ENCODE results near the gene UBR4. TPM values are rescaled to one million over a fixed set of nuclear protein-coding genes. Genes with fewer than 3 reads are reported as not detected.
"Not testable (repeated sequence)": the region's sequence is repeated elsewhere in the genome, so short reads cannot be mapped to it uniquely, and the experiment has no call there.

Gene UBR4
- total RNA-seq (2014; rRNA removed; shearing (Covaris generic)), result 73.7 and 90.5 TPM in 2 replicates
- polyA plus RNA-seq (2015; cell fraction: cytosol; rRNA removed), result 40.3 and 41.4 TPM in 2 replicates
- polyA plus RNA-seq (2015; cell fraction: nucleus; rRNA removed), result 249 and 326 TPM in 2 replicates

DNA sequence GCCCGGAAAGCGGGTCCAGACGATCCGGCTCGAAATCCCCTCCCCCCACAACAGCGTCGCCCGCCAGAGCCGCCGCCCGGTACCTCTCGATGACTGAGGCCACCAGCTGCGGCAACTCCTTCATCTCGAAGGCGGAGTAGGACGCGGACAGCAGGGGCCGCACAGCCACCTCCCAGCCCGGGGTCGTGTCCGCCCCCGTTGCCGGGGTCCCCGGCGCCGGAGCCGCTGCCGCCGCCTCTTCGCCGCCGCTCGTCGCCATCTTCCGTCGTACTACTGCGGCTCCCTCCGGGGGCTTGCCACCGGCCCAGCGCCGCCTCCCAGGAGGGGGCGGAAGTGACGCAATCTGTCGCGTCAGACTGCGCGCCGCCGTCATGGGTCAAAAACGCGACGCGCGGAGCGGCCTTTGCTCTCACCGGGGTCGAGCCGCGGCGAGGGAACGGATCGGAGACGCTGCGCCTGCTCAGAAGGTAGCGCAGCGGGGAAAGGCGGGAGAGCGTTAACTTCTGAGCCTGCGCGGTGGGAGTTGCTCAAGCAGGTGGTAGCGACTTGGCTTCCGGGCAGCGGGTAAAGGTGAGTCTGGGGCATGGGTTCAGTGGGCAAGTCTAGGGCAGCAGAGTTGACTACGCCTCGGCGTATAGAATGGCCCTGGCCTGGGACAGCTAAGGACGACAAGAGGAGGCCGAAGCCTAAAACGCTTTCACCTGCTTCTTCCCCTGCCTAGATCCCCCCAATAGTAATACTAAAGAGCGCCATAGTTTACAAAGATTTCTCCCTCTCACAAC is at the start of gene UBR4:
UBR4 (minus strand) TSS at position 277 of the 782 bp plus-strand sequence; CDS start at position 259, 18 bp downstream.
- peak; percentile 95 for DNase-seq (ENCODE audit: low read depth)

DNA sequence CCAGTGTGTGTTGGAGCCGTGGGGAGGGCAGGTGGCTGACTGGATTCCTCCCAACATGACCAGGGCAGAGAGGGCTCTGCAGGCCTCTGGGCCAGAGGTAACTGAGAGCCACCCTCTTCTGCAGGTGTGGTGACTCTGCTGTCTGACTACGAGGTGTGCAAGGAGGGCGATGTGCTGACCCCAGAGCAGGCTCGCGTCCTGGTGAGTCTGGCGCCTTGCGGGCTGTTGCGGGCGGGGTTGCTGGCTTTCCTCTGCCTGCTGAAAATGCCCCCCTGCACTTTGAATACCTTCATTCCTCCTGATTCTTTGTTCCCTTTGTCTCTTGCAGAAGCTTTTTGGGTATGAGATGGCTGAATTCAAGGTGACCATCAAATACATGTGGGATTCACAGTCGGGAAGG is 48.3 kb upstream of the UBR4 start:
- no peak for DNase-seq (ENCODE audit: low read depth)

DNA sequence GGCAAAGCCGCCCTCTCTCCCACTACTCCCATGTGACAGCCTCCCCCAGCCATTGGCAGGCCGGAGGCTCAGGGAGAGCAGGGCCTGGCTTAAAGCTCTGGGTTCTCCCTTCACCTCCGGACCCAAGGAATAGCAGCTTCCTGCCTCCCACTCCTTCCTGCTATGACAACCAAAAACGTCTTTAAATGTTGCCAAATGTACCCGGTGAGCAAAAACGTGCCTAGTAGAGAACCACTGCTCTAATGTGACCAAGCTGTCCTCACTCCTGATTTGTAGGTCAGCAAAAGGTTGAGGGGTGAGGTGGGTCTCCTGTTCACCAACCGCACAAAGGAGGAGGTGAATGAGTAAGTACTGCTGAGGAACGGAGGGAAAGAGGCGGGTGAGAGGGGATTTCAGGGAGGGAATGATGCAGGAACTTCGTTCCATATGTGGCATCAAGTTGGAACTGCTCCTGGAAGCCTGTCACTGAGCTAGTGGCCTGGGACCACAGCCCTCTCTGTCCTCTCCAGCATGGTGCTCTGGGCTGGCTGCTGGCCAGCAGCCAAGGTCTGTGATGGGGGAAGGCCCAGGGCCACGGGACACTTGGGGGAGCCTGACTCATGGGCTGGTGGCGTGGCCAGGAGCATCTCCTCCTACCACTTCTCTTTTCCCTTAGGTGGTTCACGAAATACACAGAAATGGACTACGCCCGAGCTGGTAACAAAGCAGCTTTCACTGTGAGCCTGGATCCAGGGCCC is 47.3 kb upstream of the UBR4 start:
- no peak for DNase-seq (ENCODE audit: low read depth)

DNA sequence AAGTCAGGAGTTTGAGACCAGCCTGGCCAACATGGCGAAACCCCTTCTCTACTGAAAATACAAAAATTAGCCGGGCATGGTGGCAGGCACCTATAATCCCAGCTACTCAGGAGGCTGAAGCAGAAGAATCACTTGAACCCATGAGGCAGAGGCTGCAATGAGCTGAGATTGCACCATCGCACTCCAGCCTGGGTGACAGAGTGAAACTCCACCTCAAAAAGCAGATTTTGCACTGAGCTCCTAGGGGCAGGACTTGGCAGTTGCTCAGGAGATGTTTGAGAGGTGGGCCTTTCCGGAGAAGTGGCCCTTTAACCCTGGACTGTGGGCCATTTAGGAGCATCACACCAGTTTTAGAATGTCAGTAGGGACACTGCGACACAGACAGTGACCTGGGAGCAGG is 46.2 kb upstream of the UBR4 start:
- not testable (repeated sequence) for DNase-seq (ENCODE audit: low read depth)

DNA sequence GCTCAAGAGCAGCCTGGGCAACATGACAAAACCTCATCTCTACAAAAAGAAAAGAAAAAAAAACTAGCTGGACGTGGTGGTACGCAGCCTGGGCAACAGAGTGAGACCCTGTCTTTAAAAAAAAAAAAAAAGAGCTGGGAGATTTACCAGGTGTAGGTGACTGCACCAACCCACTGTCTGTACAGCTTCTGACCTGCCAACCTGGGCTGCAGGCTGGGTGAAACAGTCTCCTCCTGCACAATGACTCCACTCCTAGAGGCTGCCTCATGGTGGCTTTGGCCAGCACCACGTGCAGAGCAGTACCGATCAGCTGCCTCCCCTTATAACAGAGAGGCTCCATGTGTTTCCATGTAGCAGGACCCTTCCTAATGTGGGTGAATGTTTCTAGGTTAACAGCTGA is 45.2 kb upstream of the UBR4 start:
- DNase-seq (ENCODE audit: low read depth), result no peak

DNA sequence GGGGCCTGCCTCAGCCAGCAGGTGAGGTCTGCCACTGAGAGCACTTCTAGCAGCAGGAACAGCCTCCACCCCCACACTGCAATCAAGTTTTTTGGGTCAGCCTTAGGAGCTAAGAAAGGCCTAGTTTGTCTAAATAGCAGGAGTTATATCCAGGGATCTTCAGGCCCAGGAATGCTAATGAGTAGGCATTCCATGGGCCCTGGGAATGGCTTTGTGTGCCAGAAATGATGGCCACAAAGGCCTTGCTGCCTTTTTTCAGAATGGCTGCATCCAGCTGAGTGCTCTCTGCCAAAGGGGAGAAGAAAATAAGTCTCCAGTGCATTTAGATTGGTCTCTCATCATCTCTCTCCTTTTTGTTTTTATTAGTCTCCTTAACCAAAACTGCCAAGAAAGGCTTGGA is 44.4 kb upstream of the UBR4 start:
- DNase-seq (ENCODE audit: low read depth), result no peak

DNA sequence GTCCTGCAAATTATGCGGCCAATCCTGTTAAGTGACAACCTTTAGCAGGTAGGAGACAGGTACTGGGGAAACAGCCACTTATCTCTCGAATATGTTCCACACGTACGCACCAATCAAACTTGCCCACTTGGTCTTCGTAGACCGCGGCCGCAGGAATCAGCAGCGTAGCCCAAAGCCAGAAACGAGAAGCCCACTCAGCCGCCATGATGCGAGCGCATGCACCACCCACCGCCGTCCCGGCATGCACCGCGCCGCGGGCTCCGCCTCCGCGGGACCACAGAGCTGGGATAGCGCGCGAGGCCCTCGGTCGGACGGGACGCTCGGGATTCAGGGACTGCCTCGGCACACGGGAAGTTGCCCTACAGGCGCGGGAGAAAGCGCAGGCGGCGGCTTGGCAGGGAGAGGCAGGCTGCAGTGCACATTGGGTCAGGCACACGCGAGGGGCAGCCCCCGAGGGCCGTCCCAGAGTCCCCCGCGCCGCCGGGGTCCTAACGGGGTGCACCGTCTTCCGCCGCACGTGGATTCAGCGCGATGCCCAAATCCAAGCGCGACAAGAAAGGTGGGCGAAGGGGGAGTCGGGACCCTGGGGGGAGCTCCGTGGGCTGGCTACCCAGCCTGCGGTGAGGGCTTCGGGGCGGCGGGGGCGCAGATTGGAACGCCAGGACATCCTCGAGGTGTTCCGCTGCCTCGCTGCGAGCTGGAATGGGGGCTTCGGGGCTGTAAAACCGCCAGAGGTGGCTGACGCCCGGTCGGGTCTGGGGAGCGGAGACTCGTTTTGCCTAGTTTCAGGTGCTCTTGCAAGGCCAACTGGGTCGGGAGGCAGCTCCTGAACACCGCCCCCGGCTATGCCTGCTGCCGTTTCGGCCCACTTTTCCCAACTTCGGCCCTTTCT is 41.5 kb upstream of the UBR4 start, which contains the start of the genes EMC1 and MRTO4:
EMC1 (minus strand) TSS at position 220 of the 892 bp plus-strand sequence; CDS start at position 205, 15 bp downstream.
MRTO4 (plus strand) TSS at position 501 of the 892 bp plus-strand sequence; CDS start at position 532, 31 bp downstream.
- peak; percentile 87 for DNase-seq (ENCODE audit: low read depth)

DNA sequence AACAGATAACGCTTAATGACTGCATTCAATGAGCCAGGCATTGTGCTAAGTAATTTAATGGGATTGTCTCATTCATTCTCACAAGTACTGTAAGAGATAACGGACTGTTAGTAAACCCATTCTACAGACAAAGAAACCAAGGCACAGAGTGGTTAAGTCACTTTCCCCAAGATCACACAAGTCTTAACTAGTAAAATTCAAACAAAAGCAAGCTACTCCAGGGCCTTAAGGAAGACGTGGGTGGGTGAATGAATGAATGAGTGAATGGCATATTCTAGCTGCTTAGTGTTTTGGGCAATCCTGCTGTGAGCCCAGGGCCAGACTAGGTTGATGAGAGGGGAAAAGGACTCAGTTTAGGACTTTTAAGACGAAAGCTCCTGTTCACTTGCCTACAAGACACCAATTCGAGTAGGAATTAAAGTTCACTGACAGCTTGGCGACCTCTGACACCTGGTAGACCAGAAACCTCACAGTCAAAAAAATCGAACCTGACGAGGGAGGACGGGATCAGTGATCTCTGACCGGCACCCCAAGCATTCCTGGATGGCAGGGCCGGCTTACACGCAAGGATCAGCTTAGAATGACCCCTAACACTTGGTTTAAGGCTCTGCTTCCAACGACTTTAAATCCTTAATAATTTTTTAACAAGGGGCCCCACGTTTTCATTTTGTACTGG is 40.7 kb upstream of the UBR4 start:
- DNase-seq (ENCODE audit: low read depth), result no peak

DNA sequence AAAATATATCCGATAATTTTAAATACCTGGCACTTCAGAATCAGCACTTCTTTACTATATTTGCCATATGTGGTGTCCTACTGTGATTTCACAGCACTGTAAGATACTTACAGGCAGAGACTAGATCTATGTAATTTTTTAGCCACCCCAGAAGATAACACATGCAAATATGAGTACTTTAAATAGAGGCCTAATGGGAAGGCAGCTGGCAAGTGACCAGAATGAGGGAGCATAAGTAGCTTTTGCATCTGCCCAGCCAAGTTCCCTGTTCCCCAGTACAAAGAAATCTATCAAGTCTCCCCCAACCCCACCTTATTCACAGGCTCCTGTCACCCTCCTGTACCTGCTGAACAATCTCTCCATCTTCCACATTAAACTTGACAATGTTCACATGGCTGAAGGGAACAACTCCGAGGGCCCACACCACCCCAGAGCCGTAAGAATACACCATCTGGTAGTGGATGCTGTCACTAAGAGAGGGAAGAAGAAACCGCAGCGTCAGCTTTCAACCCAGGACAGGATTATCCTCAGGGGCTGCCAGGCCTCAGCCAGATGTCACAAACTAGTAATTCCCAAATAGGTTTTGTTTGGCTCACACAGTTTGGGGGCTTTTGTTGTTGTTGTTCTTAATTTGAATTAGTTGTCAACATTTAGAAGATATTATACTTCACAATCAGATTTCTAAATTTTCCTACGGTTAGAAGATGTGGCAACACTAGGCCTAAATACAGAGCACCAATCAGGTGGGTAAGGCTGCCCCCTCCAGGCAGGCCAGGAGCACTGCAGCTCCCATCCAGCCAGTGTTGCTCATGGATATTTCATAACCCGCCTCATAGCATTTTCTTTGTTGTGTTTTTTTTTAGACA is 30.8 kb upstream of the UBR4 start:
- peak; percentile 71 for DNase-seq (ENCODE audit: low read depth)

DNA sequence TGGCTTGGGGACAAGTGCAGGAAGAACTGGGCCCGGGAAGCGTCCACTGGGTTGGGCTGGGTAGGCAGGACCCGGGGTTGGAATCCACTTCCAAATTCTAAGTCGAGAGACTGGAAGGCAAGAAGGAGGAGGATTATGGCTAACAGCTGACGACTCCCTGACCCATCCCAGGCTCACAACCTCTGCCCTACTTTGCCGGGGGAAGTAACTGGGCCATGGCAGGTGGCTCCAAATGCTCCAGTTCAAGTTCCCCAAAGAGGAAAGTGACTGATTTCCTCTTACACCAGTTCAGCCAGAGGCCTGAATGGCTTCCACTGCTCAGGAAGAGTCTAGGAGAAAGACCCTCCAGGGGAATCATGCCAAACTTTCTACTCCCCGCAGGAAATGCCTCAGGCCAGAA is 29.8 kb upstream of the UBR4 start:
- no peak for DNase-seq (ENCODE audit: low read depth)

DNA sequence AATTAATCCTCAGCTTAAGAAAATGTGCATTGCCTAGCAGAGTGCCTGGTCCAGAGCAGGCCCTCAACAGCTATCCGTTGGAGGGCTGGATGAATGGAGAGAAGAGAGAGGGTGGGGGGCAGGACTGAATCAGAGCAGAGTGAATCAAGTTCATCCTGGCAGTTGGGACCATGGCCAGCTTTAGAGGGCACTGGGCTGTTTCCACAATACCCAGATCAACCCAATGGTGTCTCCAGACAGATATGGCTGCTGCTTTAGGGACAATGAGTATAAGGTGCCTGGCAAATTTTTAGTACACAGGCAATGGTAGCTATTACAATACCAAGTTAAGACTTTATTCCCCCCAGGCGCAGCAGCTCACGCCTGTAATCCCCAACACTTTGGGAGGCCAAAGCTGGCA is 24.2 kb upstream of the UBR4 start:
- DNase-seq (ENCODE audit: low read depth), result no peak

DNA sequence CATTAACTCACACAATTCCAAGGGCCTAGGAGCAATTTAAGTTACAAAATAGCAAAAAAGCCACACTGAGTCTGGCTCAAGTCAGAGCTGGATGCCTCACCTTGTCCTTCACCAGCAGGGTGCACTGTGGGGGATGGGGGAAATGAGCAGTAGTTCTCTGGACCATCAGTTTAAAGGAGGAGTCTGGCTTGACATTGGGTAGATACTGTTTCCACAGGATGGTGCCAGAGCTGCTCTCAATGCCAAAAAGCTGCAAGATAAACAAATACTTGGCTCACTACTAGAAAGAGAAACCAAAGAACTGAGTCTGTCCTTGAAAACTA is 22.4 kb upstream of the UBR4 start:
- no peak for DNase-seq (ENCODE audit: low read depth)

DNA sequence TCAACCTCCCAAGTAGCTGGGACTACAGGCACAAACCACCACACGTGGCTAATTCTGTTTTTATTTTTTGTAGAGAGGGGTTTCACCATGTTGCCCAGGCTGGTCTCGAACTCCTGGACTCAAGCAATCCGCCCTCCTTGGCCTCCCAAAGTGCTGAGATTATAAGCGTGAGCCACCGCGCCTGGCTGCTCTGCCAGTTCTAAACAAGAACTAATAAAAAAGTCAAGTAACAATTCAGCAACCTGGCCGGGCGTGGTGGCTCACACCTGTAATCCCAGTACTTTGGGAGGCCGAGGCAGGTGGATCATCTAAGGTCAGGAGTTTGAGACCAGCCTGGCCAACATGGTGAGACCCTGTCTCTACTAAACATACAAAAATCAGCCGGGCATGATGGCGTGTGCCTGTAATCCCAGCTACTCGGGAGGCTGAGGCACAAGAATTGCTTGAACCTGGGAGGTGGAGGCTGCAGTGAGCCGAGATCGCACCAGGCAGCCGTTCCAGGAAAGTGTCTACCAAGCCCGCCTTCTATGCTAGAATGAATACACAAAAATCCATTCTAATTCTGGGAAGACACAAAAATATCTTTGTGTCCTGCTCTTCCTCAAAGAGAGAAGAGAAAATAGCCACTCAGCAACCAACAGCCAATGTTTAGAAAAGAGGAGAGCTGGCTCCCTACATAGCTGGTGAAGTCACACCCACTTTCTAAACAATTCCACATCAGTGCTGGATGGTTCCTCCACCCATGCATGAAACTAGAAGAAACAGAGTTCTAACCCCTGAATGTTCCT is 21.9 kb upstream of the UBR4 start:
- DNase-seq (ENCODE audit: low read depth), result not testable (repeated sequence)

DNA sequence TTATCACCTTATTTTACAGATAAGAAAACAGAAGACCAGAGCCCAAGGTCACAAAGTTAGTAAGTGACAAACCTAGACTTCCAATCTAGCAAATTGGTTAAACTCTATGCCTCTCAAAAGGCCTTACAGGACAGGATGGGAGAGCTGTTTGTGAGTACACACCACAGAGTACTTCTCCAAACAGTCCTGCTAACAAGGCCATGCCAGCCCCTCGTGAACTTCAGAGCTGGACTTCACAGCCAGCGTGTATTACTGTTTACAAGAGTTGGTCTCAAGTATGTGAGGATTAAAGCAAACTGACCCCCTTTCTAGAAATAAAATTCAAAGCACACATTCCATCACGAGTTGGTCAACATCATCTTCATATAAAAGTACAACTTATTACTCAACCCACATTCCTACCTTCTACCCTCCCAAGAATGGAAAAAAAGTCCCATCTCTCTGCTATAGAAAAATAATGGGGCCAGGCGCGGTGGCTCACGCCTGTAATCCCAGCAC is 19.8 kb upstream of the UBR4 start:
- no peak for DNase-seq (ENCODE audit: low read depth)

DNA sequence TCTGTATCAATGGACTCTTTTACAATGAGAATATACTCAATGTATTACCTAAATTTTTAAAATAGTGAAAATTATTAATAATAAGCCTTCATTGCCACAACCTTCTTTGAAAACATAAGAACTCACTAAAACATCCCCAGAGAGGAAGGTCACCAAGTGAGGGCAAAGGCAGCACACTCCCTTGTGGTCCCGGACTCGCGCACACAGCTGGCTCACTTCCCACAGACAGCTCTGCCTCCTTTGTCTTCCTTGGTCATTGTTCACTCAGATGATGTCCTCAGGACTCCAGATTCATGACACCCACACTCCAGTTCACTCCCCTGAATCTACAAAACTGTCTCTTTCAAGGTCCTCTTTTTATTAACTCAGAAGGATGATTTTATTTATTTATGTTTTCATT is 19.2 kb upstream of the UBR4 start:
- DNase-seq (ENCODE audit: low read depth), result no peak

DNA sequence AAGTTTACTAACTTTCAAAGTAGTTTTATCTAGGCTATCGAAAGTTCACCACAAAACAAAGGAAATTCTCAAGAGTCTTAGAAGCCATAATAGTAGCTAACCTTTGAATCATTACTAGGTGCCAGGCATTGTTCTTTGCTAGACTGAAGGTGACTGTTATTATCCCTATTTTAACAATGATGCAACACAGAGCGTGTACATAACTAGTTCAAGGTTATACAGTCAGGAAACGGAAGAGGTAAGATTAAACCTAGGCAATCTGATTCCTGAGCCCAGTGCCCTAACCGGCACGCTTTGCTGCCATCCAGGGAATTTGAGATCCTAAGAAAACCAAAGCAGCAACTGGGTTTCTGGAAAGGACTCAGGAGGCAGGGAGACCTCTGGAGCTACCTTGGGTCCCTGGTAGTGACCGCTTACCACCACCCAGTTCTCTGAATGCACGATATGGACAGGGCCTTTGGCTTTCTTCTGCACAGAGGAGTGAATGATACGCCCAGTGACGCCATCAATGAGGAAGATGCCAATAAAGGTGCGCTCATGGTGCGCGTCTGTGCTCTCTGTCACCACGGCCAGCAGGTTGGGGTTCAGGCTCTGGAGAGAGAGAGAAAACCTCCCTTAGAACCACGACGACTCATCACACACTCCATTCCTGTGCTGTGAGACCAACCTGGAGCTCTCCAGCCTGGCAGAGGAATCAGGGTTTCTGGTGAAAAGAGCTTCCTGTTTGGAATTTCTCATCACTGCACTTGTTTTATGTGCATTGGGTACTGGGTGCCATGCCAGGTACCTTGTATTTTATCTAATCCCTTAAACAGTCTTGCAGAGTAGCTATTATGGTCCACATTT is 13.1 kb upstream of the UBR4 start:
- DNase-seq (ENCODE audit: low read depth), result peak; percentile 63

DNA sequence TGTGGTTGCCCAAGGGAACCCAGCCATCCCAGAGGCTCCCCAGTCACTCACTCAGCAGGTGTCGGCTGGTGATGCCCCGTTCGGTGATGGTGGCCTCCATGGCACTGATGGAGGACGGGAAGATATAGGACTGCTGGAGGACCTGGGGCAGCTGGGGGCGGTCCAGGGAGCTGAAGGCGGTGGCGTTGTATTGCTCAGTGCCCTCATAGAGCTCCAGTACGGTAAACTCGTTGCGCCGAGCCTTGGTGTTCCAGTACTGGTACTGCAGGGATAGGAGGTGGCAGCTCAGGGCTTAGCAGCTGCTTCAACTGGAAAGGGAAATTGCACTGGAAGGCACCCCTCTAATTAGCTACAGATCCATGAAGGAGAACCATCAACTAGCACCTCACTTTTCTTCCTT is 12.5 kb upstream of the UBR4 start:
- DNase-seq (ENCODE audit: low read depth), result no peak

DNA sequence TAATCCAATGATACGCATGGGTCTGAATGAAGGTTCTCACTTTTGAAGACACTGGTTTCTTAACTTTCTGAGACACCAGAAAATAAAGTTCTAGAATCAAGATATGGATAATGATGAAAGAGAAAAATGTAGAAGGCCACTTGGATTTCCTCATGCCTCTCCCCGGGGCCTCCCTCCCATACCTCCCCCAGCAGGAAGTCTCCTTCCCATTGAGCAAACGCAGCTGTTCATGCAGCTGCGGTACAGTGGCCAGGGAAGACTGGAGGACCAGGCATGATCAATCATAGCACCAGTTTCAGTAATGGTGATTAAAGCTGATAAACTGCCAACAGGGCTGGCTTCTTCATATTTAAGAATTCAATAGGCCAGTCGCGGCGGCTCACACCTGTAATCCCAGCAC is 10.9 kb upstream of the UBR4 start:
- no peak for DNase-seq (ENCODE audit: low read depth)
